GM21367 (cell line): ENCODE data around the gene CYP27A1.
"Not testable (repeated sequence)": the region's sequence is repeated elsewhere in the genome, so short reads cannot be mapped to it uniquely, and the experiment has no call there.

Experiments used
- ATAC-seq: cut with Tn5 transposase; IDR thresholded peaks from one replicate; pipeline ENCODE4 v1.9.1; 2021; ENCODE audit not compliant: unreplicated experiment

Gene CYP27A1

GRCh38 chr2:218829868-218830451 lies 48.0 kb downstream of the CYP27A1 start:
- no peak for ATAC-seq

- no peak for ATAC-seq
Observed at GRCh38 chr2:218830526-218831306, 48.8 kb downstream of the CYP27A1 start.

- ATAC-seq, result no peak
Observed at GRCh38 chr2:218831378-218831990, 49.5 kb downstream of the CYP27A1 start, which contains the start of gene PRKAG3. PRKAG3 (minus strand) TSS chr2:218831803.

- no peak for ATAC-seq
Observed at GRCh38 chr2:218832081-218832480, 50.1 kb downstream of the CYP27A1 start.

GRCh38 chr2:218832520-218832919 lies 50.6 kb downstream of the CYP27A1 start:
- ATAC-seq, result no peak

- ATAC-seq, result no peak
Observed at GRCh38 chr2:218833023-218833609, 51.2 kb downstream of the CYP27A1 start.

- no peak for ATAC-seq
Observed at GRCh38 chr2:218834685-218835084, 52.7 kb downstream of the CYP27A1 start.

GRCh38 chr2:218837495-218837894 lies 55.5 kb downstream of the CYP27A1 start:
- no peak for ATAC-seq

GRCh38 chr2:218839430-218839829 lies 57.5 kb downstream of the CYP27A1 start:
- no peak for ATAC-seq

GRCh38 chr2:218839888-218840287 lies 57.9 kb downstream of the CYP27A1 start:
- ATAC-seq, result no peak

GRCh38 chr2:218844334-218844733 lies 62.4 kb downstream of the CYP27A1 start:
- ATAC-seq, result not testable (repeated sequence)

- not testable (repeated sequence) for ATAC-seq
Observed at GRCh38 chr2:218846963-218847362, 65.0 kb downstream of the CYP27A1 start.

GRCh38 chr2:218849721-218850120 lies 67.8 kb downstream of the CYP27A1 start:
- ATAC-seq, result no peak

- ATAC-seq, result no peak
Observed at GRCh38 chr2:218850796-218851195, 68.8 kb downstream of the CYP27A1 start.

GRCh38 chr2:218851286-218851685 lies 69.3 kb downstream of the CYP27A1 start:
- ATAC-seq, result no peak

GRCh38 chr2:218852911-218853667 lies 71.1 kb downstream of the CYP27A1 start:
- ATAC-seq, result no peak

GRCh38 chr2:218853766-218854165 lies 71.8 kb downstream of the CYP27A1 start:
- no peak for ATAC-seq

- ATAC-seq, result no peak
Observed at GRCh38 chr2:218854860-218855259, 72.9 kb downstream of the CYP27A1 start.

GRCh38 chr2:218855305-218856166 lies 73.6 kb downstream of the CYP27A1 start:
- no peak for ATAC-seq
